Stimulated activated naive CD8-positive, alpha-beta T cell treated with anti-CD3 and anti-CD28 coated beads, Interleukin-15, Interleukin-2, amounts not matched to agents 100 ng/mL and 50 ng/mL, for 24 hours (primary cell): ENCODE data around the gene FHL1.

Experiments
- H3K27ac Mint-ChIP-seq: one replicate; pipeline ENCODE4 v1.8.0; 2021; ENCODE audit warnings: mild to moderate bottlenecking, mixed read lengths
- H3K27me3 Mint-ChIP-seq: one replicate; pipeline ENCODE4 v1.8.0; 2021; ENCODE audit warnings: mixed read lengths
- H3K36me3 Mint-ChIP-seq: one replicate; pipeline ENCODE4 v1.8.0; 2021; ENCODE audit warnings: low read depth, mixed read lengths
- H3K4me1 Mint-ChIP-seq: one replicate; pipeline ENCODE4 v1.8.0; 2021; ENCODE audit warnings: low read depth, mixed read lengths
- H3K4me3 Mint-ChIP-seq: one replicate; pipeline ENCODE4 v1.8.0; 2021; ENCODE audit warnings: mild to moderate bottlenecking, mixed read lengths
- H3K9me3 Mint-ChIP-seq: one replicate; pipeline ENCODE4 v1.8.0; 2021; ENCODE audit warnings: mixed read lengths

Gene FHL1

GRCh38 chrX:136203438-136203837 is 56.1 kb downstream of the FHL1 start:
- no peak overlapping the region for H3K4me3 Mint-ChIP-seq
- no peaks in the 10 kb centered on the region for H3K9me3 Mint-ChIP-seq
- H3K27me3 Mint-ChIP-seq: no peaks in the 10 kb centered on the region
- H3K36me3 Mint-ChIP-seq: no peaks in the 10 kb centered on the region
- no peak overlapping the region for H3K27ac Mint-ChIP-seq
- H3K4me1 Mint-ChIP-seq: peaks cover 23% of the 10 kb centered on the region

GRCh38 chrX:136203951-136204350 is 56.6 kb downstream of the FHL1 start:
- no peaks in the 10 kb centered on the region for H3K36me3 Mint-ChIP-seq

GRCh38 chrX:136204571-136204970 is 57.2 kb downstream of the FHL1 start:
- no peaks in the 10 kb centered on the region for H3K27me3 Mint-ChIP-seq
- no peak overlapping the region for H3K4me3 Mint-ChIP-seq

More at GRCh38 chrX:136203951-136204350, 56.6 kb downstream of the FHL1 start:
- Mint-ChIP-seq H3K4me1 (peaks cover 23% of the 10 kb centered on the region), H3K4me3 (no peak overlapping the region), H3K27ac (peak overlapping the region; percentile 52), H3K27me3 (no peaks in the 10 kb centered on the region), H3K9me3 (no peaks in the 10 kb centered on the region)

GRCh38 chrX:136205882-136206380 is 58.6 kb downstream of the FHL1 start:
- no peaks in the 10 kb centered on the region for H3K27me3 Mint-ChIP-seq
- H3K36me3 Mint-ChIP-seq: peaks cover 5% of the 10 kb centered on the region
- no peak overlapping the region for H3K4me3 Mint-ChIP-seq
- peaks cover 26% of the 10 kb centered on the region for H3K4me1 Mint-ChIP-seq
- H3K9me3 Mint-ChIP-seq: no peaks in the 10 kb centered on the region
- no peak overlapping the region for H3K27ac Mint-ChIP-seq

More at GRCh38 chrX:136204571-136204970, 57.2 kb downstream of the FHL1 start:
- Mint-ChIP-seq H3K4me1 (peaks cover 23% of the 10 kb centered on the region), H3K9me3 (no peaks in the 10 kb centered on the region), H3K36me3 (no peaks in the 10 kb centered on the region), H3K27ac (no peak overlapping the region)

GRCh38 chrX:136206916-136207315 is 59.6 kb downstream of the FHL1 start:
- Mint-ChIP-seq H3K27me3 (no peaks in the 10 kb centered on the region), H3K9me3 (no peaks in the 10 kb centered on the region), H3K4me1 (peaks cover 26% of the 10 kb centered on the region), H3K27ac (no peak overlapping the region), H3K36me3 (peaks cover 5% of the 10 kb centered on the region), H3K4me3 (no peak overlapping the region)

- no peak overlapping the region for H3K27ac Mint-ChIP-seq
- no peak overlapping the region for H3K4me3 Mint-ChIP-seq
- peaks cover 26% of the 10 kb centered on the region for H3K4me1 Mint-ChIP-seq
- no peaks in the 10 kb centered on the region for H3K9me3 Mint-ChIP-seq
- peaks cover 5% of the 10 kb centered on the region for H3K36me3 Mint-ChIP-seq
- H3K27me3 Mint-ChIP-seq: no peaks in the 10 kb centered on the region
Measured at GRCh38 chrX:136207546-136207945, 60.2 kb downstream of the FHL1 start.

GRCh38 chrX:136209016-136209738 is 61.8 kb downstream of the FHL1 start:
- H3K4me3 Mint-ChIP-seq: no peak overlapping the region
- peaks cover 11% of the 10 kb centered on the region for H3K4me1 Mint-ChIP-seq
- H3K9me3 Mint-ChIP-seq: no peaks in the 10 kb centered on the region
- H3K27ac Mint-ChIP-seq: no peak overlapping the region
- peaks cover 5% of the 10 kb centered on the region for H3K36me3 Mint-ChIP-seq
- H3K27me3 Mint-ChIP-seq: no peaks in the 10 kb centered on the region

GRCh38 chrX:136209751-136210150 is 62.4 kb downstream of the FHL1 start:
- Mint-ChIP-seq H3K9me3 (no peaks in the 10 kb centered on the region), H3K27ac (no peak overlapping the region), H3K36me3 (peaks cover 5% of the 10 kb centered on the region), H3K27me3 (no peaks in the 10 kb centered on the region), H3K4me3 (no peak overlapping the region), H3K4me1 (peaks cover 6% of the 10 kb centered on the region)

GRCh38 chrX:136210243-136210642 is 62.9 kb downstream of the FHL1 start:
- Mint-ChIP-seq H3K9me3 (no peaks in the 10 kb centered on the region), H3K27ac (no peak overlapping the region), H3K4me1 (peaks cover 2% of the 10 kb centered on the region), H3K27me3 (no peaks in the 10 kb centered on the region), H3K4me3 (no peak overlapping the region), H3K36me3 (peaks cover 5% of the 10 kb centered on the region)

GRCh38 chrX:136210806-136211205 is 63.5 kb downstream of the FHL1 start:
- H3K27ac Mint-ChIP-seq: no peak overlapping the region
- peaks cover 5% of the 10 kb centered on the region for H3K36me3 Mint-ChIP-seq
- H3K9me3 Mint-ChIP-seq: no peaks in the 10 kb centered on the region
- H3K27me3 Mint-ChIP-seq: no peaks in the 10 kb centered on the region
- no peak overlapping the region for H3K4me3 Mint-ChIP-seq
- H3K4me1 Mint-ChIP-seq: peaks cover 2% of the 10 kb centered on the region

GRCh38 chrX:136211766-136212556 is 64.6 kb downstream of the FHL1 start:
- no peak overlapping the region for H3K27ac Mint-ChIP-seq
- H3K4me3 Mint-ChIP-seq: no peak overlapping the region
- H3K27me3 Mint-ChIP-seq: no peaks in the 10 kb centered on the region
- peaks cover 5% of the 10 kb centered on the region for H3K36me3 Mint-ChIP-seq
- H3K4me1 Mint-ChIP-seq: peaks cover 2% of the 10 kb centered on the region
- H3K9me3 Mint-ChIP-seq: no peaks in the 10 kb centered on the region

- Mint-ChIP-seq H3K36me3 (peaks cover 5% of the 10 kb centered on the region), H3K4me1 (peaks cover 2% of the 10 kb centered on the region), H3K4me3 (no peak overlapping the region), H3K27ac (no peak overlapping the region), H3K9me3 (no peaks in the 10 kb centered on the region), H3K27me3 (no peaks in the 10 kb centered on the region)
Measured at GRCh38 chrX:136212557-136213111, 65.3 kb downstream of the FHL1 start.

GRCh38 chrX:136214551-136214950 is 67.2 kb downstream of the FHL1 start:
- H3K4me3 Mint-ChIP-seq: no peak overlapping the region
- H3K4me1 Mint-ChIP-seq: peaks cover 2% of the 10 kb centered on the region
- H3K9me3 Mint-ChIP-seq: no peaks in the 10 kb centered on the region
- no peaks in the 10 kb centered on the region for H3K27me3 Mint-ChIP-seq
- H3K27ac Mint-ChIP-seq: no peak overlapping the region
- peaks cover 16% of the 10 kb centered on the region for H3K36me3 Mint-ChIP-seq

GRCh38 chrX:136215559-136215958 is 68.2 kb downstream of the FHL1 start:
- H3K4me3 Mint-ChIP-seq: no peak overlapping the region
- H3K27me3 Mint-ChIP-seq: no peaks in the 10 kb centered on the region
- H3K27ac Mint-ChIP-seq: no peak overlapping the region
- no peaks in the 10 kb centered on the region for H3K4me1 Mint-ChIP-seq
- H3K9me3 Mint-ChIP-seq: no peaks in the 10 kb centered on the region
- H3K36me3 Mint-ChIP-seq: peaks cover 12% of the 10 kb centered on the region

- Mint-ChIP-seq H3K9me3 (no peaks in the 10 kb centered on the region), H3K27me3 (no peaks in the 10 kb centered on the region), H3K36me3 (peaks cover 27% of the 10 kb centered on the region), H3K4me1 (no peaks in the 10 kb centered on the region), H3K4me3 (no peak overlapping the region), H3K27ac (no peak overlapping the region)
Measured at GRCh38 chrX:136219893-136220292, 72.6 kb downstream of the FHL1 start.
